ENCODE measurements around the gene NOL9. TPM values are rescaled to one million over a fixed set of nuclear protein-coding genes. Genes with fewer than 3 reads are reported as not detected.

Gene NOL9
- total and polyA plus RNA-seq, 9 of the 15 experiments (the other 6 are each of a cell fraction or from before 2014, with no cell fraction given), result 5.6 to 76.5 (median 47.3) TPM

DNA sequence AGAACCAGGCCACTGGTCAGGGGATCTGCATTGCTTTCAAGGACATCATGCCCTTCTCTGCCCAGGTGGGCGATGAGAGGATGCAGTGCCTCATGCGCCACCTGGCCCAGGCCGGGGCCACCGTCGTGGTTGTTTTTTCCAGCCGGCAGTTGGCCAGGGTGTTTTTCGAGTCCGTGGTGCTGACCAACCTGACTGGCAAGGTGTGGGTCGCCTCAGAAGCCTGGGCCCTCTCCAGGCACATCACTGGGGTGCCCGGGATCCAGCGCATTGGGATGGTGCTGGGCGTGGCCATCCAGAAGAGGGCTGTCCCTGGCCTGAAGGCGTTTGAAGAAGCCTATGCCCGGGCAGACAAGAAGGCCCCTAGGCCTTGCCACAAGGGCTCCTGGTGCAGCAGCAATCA lies 20.5 kb upstream of the NOL9 start:
- WGBS (ENCODE audit: insufficient coverage, low coverage, missing lambda C conversion rate), result 42% methylated on average over 12 of the region's 14 CpGs
- no peak for FAIRE-seq

DNA sequence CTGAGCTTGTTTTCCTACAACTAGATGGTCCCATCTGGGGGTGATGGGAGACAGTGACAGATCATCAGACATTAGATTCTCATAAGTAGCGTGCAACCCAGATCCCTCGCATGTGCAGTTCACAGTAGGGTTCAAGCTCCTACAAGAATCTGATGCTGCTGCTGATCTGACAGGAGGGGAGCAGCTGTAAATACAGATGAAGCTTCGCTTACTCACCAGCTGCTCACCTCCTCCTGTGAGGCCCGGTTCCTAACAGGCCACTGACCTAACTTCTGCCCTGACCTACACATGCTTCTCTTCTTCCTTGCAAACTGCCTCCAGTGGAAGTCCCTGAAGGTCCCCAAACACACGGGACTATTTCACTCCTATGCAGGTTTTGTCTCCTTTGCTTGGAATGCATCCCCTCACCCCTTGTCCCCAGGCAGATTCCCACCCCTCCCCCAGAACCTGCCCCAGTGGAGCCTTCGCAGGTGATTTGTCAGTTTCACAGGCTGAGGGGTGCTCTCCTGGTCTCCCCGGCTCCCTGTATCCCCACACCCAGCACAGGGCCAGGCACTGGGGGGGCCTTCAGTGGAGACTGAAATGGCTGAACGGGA lies 19.8 kb upstream of the NOL9 start:
- Histone ChIP-seq H3K27ac (ENCODE audit: extremely low read depth, low read depth, low read length) (no peak overlapping the region), H3K4me2 (ENCODE audit: insufficient read depth, low read length) (no peak overlapping the region), H3K79me2 (ENCODE audit: control insufficient read depth, insufficient read depth, low read length) (no peaks in the 10 kb centered on the region), H4K20me1 (replicated peaks; ENCODE audit: control insufficient read depth, insufficient read depth, low read length) (no peaks in the 10 kb centered on the region), H3K9ac (ENCODE audit: insufficient read depth in 1 of 2, low read depth in 2 of 2, low read length in 2 of 2) (0 out of 4 replicates have a peak overlapping the region, but pooled peaks of 1 of the 2 experiments have one; percentile 27), H3K27me3 (ENCODE audit: control insufficient read depth in 2 of 2, insufficient read depth in 2 of 2, low read length in 2 of 2) (no peaks in the 10 kb centered on the region), H3K36me3 (ENCODE audit: control insufficient read depth, insufficient read depth, low read length) (no peaks in the 10 kb centered on the region), H2AFZ (ENCODE audit: low read depth, low read length) (no peak overlapping the region), H3K4me3 (no peak overlapping the region), H3K9me3 (replicated peaks; ENCODE audit: control insufficient read depth, insufficient read depth, low read depth, low read length) (no peaks in the 10 kb centered on the region), H3K4me1 (replicated peaks in 1 of 2; ENCODE audit: control insufficient read depth in 2 of 2, insufficient read depth in 2 of 2, low read length in 2 of 2) (peaks cover 6 to 18% of the 10 kb centered on the region in 2 experiments), H3K9me1 (ENCODE audit: control insufficient read depth, insufficient read depth, low read length) (no peaks in the 10 kb centered on the region)
- no peak for FAIRE-seq
- no peak for TF ChIP-seq DDX20 (tag; IDR thresholded peaks at IDR 0.05; ENCODE audit: low read depth)
- TF ChIP-seq FOXJ3 (CRISPR knock-in tag; IDR thresholded peaks at IDR 0.05), result no peak
- TF ChIP-seq ARHGAP35 (IDR thresholded peaks at IDR 0.05; ENCODE audit: partially characterized antibody), result no peak
- TF ChIP-seq LCOR (CRISPR knock-in tag; IDR thresholded peaks at IDR 0.05), result no peak
- TF ChIP-seq, protein P1, sequence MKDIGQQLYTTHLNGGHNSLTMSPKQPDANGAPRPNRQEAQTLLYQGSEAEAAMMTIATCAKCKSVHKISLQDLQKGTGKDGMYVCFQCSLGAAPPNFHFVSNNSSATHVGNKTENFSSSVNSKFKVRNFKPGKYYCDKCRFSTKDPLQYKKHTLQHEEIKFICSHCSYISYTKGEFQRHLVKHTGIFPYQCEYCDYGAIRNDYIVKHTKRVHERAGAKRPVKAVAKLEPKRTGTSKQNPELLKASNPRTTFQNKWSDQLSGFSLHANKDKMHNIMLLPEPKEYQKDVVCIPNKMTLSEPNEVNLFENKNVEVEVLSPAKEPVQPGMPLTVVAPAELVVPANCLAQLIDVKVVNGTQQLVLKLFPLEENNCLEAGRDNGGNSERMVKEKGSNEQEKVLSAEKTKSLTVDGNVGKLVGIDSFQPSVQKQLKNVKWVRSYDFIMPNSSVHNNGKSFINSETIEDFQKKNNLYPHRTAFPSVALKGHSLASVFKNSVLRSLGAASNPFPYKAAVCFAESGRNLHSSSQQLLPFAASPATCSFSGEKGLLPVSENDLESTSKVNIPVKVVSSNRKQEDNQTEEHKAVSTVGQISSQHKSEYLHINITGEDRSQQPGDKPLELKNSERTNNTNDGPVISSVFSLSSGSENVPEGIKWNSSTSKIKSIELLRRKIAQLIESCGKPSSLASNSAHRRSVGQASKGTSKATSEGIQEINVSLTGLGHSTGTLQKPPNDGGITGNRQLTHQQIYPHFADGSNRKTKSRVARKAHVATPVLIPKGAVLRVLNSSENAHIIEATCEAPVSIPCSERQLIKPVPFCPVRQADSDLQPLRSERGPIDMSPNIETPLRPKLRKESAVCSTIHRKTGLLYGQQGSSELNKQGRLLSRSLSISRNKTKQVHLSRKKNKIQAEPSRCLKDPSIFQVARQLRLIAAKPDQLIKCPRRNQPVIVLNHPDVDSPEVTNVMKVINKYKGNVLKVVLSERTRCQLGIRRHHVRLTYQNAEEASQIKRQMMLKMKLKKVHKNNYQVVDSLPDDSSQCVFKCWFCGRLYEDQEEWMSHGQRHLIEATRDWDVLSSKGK (CRISPR knock-in tag; IDR thresholded peaks at IDR 0.05), result no peak
- TF ChIP-seq ZEB2 (IDR thresholded peaks at IDR 0.05), result no peak
- intact Hi-C loops (cut with micrococcal nuclease) (no loop called here), in situ Hi-C loops (cut with MboI) (no loop called here)
- ChIA-PET POLR2A (interaction anchor here (0.5 to 1.1 kb wide), 3 partner anchors 13 to 26 kb away, joined by 3 to 4 read pairs (median 4); no protein-coding TSS in a partner anchor), CTCF (ENCODE audit: low intra/inter-chr PET ratio) (no interaction called here)
- 35% methylated on average over 8 of the region's 8 CpGs for WGBS (ENCODE audit: insufficient coverage, low coverage, missing lambda C conversion rate)
- DNase-seq (ENCODE audit: extremely low read depth in 1 of 4, low spot score in 3 of 4), result no peak
- ATAC-seq, result no peak
- no TSS peak for BruUV-seq (replicated peaks)

More for the DNA sequence above, 20.5 kb upstream of the NOL9 start:
- peak overlapping the region in 1 of 2 experiments; percentile 27; a peak in 1 of 4 replicates for H3K9ac ChIP-seq (ENCODE audit: insufficient read depth in 1 of 2, low read depth in 2 of 2, low read length in 2 of 2)
- peaks cover 10 to 25% of the 10 kb centered on the region in 2 experiments for H3K4me1 ChIP-seq (replicated peaks in 1 of 2; ENCODE audit: control insufficient read depth in 2 of 2, insufficient read depth in 2 of 2, low read length in 2 of 2)
- no peaks in the 10 kb centered on the region for H4K20me1 ChIP-seq (replicated peaks; ENCODE audit: control insufficient read depth, insufficient read depth, low read length)
- CTCF ChIA-PET (ENCODE audit: low intra/inter-chr PET ratio), result no interaction called here
- no peak overlapping the region for H3K4me3 ChIP-seq
- no peaks in the 10 kb centered on the region for H3K9me3 ChIP-seq (replicated peaks; ENCODE audit: control insufficient read depth, insufficient read depth, low read depth, low read length)
- intact Hi-C loops (cut with micrococcal nuclease) (no loop called here), in situ Hi-C loops (cut with MboI) (no loop called here)
- DNase-seq (ENCODE audit: extremely low read depth in 1 of 4, low spot score in 3 of 4) (no peak), ATAC-seq (no peak)
- H3K4me2 ChIP-seq (ENCODE audit: insufficient read depth, low read length), result no peak overlapping the region
- no peaks in the 10 kb centered on the region for H3K27me3 ChIP-seq (ENCODE audit: control insufficient read depth in 2 of 2, insufficient read depth in 2 of 2, low read length in 2 of 2)
- H3K27ac ChIP-seq (ENCODE audit: extremely low read depth, low read depth, low read length), result no peak overlapping the region
- POLR2A ChIA-PET, result interaction anchor here (1.0 to 1.5 kb wide), 3 partner anchors 13 to 20 kb away, joined by 4 read pairs; partner anchors contain the start of gene TAS1R1
- H3K79me2 ChIP-seq (ENCODE audit: control insufficient read depth, insufficient read depth, low read length), result peaks cover under 1% of the 10 kb centered on the region; the same call in 2 of the 3 replicates
- BruUV-seq (replicated peaks), result no TSS peak
- no peak for TF ChIP-seq SMARCB1 (IDR thresholded peaks at IDR 0.05; ENCODE audit: insufficient read length, low read depth)
- TF ChIP-seq, protein P2, sequence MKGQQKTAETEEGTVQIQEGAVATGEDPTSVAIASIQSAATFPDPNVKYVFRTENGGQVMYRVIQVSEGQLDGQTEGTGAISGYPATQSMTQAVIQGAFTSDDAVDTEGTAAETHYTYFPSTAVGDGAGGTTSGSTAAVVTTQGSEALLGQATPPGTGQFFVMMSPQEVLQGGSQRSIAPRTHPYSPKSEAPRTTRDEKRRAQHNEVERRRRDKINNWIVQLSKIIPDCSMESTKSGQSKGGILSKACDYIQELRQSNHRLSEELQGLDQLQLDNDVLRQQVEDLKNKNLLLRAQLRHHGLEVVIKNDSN (CRISPR knock-in tag; IDR thresholded peaks at IDR 0.05), result 0 out of 2 replicates have a peak, but pooled peaks have one; percentile 14
- no peaks in the 10 kb centered on the region for H3K36me3 ChIP-seq (ENCODE audit: control insufficient read depth, insufficient read depth, low read length)
- no peak overlapping the region for H2AFZ ChIP-seq (ENCODE audit: low read depth, low read length)
- H3K9me1 ChIP-seq (ENCODE audit: control insufficient read depth, insufficient read depth, low read length), result no peaks in the 10 kb centered on the region
